K562 (cell line): ENCODE measurements around the gene DKKL1. TPM values are rescaled to one million over a fixed set of nuclear protein-coding genes. Genes with fewer than 3 reads are reported as not detected.

Source experiments
- GTF2F1 ChIP-seq: IDR thresholded peaks from 2 replicates; pipeline ENCODE4 v1.6.1; 2011; ENCODE audit warnings: low read depth, low read length, improper control_type of control experiment
- SAP30 ChIP-seq: fragments of 200-600 bp; sonication (generic); IDR thresholded peaks from 2 replicates; pipeline ENCODE4 v1.6.1; 2012; ENCODE audit warnings: borderline replicate concordance, low read depth, mild to moderate bottlenecking, moderate library complexity, low read length, control low read depth, inconsistent platforms; ENCODE audit not compliant: insufficient read depth, poor library complexity, severe bottlenecking
- ZKSCAN1 ChIP-seq: fragments of 150-350 bp; IDR thresholded peaks from 2 replicates; pipeline ENCODE4 v1.6.1; 2016; ENCODE audit warnings: low read depth, low read length
- ZNF316 ChIP-seq: fragments of 450-650 bp; IDR thresholded peaks from 2 replicates; pipeline ENCODE4 v1.6.1; 2016
- ZNF778 ChIP-seq: fragments of 450-650 bp; formaldehyde crosslinking; IDR thresholded peaks from 2 replicates; pipeline ENCODE4 v1.4.0; 2020; ENCODE audit warnings: mild to moderate bottlenecking, moderate library complexity
- polyA plus RNA-seq, 8 experiments: library from polyadenylated mRNA; depleted of rRNA in 4 of 8; stranded (reverse) in 5 of 8; unstranded in 3 of 8; fragments of >200 nt; fragmentation: Nextera tagmentation in 2 of 8; fragmentation: Illumina TruSeq in 1 of 8; extraction: Ambion mirVana in 2 of 8; extraction: Trizol in 1 of 8; gene quantifications; 2 replicates each; pipeline versions ENCODE4 v1.2.1 to v1.2.3, GENCODE V29; 2011 to 2014; ENCODE audit warnings: inconsistent platforms in 1 of 8, missing spikeins in 1 of 8
- total RNA-seq, 7 experiments: library from RNA; depleted of rRNA in 6 of 7; stranded (reverse); fragments of >200 nt in 6 of 7; fragmentation: Illumina TruSeq in 2 of 7; extraction: Trizol in 2 of 7; gene quantifications; 2 replicates each; pipeline versions ENCODE4 v1.2.1 to v1.2.3, GENCODE V29; 2011 to 2021; ENCODE audit warnings: low replicate concordance in 1 of 7
- TF ChIP-seq, protein P1 (sequence below): fragments of 450-650 bp; IDR thresholded peaks from 2 replicates; pipeline ENCODE4 v1.6.1; 2016; ENCODE audit warnings: low read depth
- TF ChIP-seq, protein P2 (sequence below): fragments of 250-450 bp; sonication (Bioruptor Pico); IDR thresholded peaks from 2 replicates; pipeline ENCODE4 v1.5.0; 2021
- TF ChIP-seq, protein P3 (sequence below), 2 experiments: fragments of 150-350 bp in 1 of 2; IDR thresholded peaks; 2 replicates each; pipeline ENCODE4 v1.6.1; 2012 to 2016; ENCODE audit warnings: low read depth in 2 of 2, low read length in 2 of 2, mild to moderate bottlenecking in 1 of 2, moderate library complexity in 1 of 2
- TF ChIP-seq, protein P4 (sequence below): sonication (generic); formaldehyde crosslinking; IDR thresholded peaks from 2 replicates; pipeline ENCODE4 v1.8.1; 2023; ENCODE audit warnings: mild to moderate bottlenecking, missing genetic modification reagents
- TF ChIP-seq, protein P5 (sequence below): sonication (generic); formaldehyde crosslinking; IDR thresholded peaks from 2 replicates; pipeline ENCODE4 v1.8.0; 2022; ENCODE audit warnings: mild to moderate bottlenecking, low read depth, missing genetic modification reagents

Gene DKKL1
- total and polyA plus RNA-seq, 9 of the 15 experiments (the other 6 are each of a cell fraction or from before 2014, with no cell fraction given) = 0.15 to 1.7 (median 0.52) TPM

DNA sequence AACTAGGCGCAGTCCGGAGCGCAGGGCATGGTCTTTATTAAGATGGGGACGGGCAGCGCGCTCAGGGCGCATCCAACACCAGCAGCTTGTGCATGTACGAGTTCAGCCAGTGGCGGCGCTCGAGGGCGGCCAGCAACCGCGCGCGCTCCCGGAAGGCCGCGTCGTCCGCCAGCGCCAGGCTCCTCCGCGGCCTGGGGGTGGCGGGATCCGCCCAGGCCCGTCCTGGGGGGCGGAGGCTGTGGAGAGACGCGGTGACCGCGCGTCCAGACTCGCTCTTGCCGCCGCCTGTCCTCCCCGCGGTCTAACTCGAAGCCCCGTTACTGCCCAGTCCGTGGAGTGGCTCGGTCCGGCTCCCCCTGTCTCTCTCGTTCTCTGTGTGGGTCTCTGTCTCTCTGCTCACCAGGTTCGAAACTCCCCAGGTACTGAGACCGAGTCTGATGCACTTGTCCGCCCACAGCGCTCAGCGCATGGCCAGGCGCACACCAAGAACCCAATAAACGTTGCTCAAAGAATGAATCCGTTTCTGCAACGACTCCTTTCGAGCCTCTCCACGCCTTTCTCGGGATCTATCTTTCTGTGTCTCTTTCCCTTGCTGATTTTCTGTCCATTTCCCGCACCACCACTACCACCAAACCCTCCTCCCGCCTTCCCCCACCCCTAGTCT is 58.9 kb downstream of the DKKL1 start (continued):
- TF ChIP-seq, protein P1, sequence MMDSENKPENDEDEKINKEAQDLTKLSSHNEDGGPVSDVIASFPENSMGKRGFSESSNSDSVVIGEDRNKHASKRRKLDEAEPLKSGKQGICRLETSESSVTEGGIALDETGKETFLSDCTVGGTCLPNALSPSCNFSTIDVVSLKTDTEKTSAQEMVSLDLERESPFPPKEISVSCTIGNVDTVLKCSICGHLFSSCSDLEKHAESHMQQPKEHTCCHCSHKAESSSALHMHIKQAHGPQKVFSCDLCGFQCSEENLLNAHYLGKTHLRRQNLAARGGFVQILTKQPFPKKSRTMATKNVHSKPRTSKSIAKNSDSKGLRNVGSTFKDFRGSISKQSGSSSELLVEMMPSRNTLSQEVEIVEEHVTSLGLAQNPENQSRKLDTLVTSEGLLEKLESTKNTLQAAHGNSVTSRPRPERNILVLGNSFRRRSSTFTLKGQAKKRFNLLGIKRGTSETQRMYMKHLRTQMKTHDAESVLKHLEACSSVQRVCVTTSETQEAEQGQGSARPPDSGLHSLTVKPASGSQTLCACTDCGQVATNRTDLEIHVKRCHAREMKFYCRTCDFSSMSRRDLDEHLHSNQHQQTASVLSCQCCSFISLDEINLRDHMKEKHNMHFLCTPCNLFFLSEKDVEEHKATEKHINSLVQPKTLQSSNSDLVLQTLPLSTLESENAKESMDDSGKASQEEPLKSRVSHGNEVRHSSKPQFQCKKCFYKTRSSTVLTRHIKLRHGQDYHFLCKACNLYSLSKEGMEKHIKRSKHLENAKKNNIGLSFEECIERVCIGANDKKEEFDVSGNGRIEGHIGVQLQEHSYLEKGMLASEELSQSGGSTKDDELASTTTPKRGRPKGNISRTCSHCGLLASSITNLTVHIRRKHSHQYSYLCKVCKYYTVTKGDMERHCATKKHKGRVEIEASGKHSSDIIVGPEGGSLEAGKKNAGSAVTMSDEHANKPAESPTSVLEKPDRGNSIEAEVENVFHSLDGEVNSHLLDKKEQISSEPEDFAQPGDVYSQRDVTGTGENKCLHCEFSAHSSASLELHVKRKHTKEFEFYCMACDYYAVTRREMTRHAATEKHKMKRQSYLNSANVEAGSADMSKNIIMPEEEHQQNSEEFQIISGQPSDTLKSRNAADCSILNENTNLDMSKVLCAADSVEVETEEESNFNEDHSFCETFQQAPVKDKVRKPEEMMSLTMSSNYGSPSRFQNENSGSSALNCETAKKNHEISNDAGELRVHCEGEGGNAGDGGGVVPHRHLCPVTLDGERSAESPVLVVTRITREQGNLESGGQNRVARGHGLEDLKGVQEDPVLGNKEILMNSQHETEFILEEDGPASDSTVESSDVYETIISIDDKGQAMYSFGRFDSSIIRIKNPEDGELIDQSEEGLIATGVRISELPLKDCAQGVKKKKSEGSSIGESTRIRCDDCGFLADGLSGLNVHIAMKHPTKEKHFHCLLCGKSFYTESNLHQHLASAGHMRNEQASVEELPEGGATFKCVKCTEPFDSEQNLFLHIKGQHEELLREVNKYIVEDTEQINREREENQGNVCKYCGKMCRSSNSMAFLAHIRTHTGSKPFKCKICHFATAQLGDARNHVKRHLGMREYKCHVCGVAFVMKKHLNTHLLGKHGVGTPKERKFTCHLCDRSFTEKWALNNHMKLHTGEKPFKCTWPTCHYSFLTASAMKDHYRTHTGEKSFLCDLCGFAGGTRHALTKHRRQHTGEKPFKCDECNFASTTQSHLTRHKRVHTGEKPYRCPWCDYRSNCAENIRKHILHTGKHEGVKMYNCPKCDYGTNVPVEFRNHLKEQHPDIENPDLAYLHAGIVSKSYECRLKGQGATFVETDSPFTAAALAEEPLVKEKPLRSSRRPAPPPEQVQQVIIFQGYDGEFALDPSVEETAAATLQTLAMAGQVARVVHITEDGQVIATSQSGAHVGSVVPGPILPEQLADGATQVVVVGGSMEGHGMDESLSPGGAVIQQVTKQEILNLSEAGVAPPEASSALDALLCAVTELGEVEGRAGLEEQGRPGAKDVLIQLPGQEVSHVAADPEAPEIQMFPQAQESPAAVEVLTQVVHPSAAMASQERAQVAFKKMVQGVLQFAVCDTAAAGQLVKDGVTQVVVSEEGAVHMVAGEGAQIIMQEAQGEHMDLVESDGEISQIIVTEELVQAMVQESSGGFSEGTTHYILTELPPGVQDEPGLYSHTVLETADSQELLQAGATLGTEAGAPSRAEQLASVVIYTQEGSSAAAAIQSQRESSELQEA = 0 out of 2 replicates have a peak, but pooled peaks have one; percentile 28
- TF ChIP-seq, protein P2, sequence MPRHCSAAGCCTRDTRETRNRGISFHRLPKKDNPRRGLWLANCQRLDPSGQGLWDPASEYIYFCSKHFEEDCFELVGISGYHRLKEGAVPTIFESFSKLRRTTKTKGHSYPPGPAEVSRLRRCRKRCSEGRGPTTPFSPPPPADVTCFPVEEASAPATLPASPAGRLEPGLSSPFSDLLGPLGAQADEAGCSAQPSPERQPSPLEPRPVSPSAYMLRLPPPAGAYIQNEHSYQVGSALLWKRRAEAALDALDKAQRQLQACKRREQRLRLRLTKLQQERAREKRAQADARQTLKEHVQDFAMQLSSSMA (CRISPR knock-in tag) = no peak
- TF ChIP-seq, protein P3, sequence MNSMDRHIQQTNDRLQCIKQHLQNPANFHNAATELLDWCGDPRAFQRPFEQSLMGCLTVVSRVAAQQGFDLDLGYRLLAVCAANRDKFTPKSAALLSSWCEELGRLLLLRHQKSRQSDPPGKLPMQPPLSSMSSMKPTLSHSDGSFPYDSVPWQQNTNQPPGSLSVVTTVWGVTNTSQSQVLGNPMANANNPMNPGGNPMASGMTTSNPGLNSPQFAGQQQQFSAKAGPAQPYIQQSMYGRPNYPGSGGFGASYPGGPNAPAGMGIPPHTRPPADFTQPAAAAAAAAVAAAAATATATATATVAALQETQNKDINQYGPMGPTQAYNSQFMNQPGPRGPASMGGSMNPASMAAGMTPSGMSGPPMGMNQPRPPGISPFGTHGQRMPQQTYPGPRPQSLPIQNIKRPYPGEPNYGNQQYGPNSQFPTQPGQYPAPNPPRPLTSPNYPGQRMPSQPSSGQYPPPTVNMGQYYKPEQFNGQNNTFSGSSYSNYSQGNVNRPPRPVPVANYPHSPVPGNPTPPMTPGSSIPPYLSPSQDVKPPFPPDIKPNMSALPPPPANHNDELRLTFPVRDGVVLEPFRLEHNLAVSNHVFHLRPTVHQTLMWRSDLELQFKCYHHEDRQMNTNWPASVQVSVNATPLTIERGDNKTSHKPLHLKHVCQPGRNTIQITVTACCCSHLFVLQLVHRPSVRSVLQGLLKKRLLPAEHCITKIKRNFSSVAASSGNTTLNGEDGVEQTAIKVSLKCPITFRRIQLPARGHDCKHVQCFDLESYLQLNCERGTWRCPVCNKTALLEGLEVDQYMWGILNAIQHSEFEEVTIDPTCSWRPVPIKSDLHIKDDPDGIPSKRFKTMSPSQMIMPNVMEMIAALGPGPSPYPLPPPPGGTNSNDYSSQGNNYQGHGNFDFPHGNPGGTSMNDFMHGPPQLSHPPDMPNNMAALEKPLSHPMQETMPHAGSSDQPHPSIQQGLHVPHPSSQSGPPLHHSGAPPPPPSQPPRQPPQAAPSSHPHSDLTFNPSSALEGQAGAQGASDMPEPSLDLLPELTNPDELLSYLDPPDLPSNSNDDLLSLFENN (IDR thresholded peaks at IDR 0.05; ENCODE audit: low read depth in 2 of 2, low read length in 2 of 2) = no peak
- 0 out of 2 replicates have a peak, but pooled peaks have one; percentile 29 for TF ChIP-seq ZKSCAN1
- TF ChIP-seq GTF2F1 = no peak
- no peak for TF ChIP-seq ZNF778 (CRISPR knock-in tag)
- TF ChIP-seq, protein P4, sequence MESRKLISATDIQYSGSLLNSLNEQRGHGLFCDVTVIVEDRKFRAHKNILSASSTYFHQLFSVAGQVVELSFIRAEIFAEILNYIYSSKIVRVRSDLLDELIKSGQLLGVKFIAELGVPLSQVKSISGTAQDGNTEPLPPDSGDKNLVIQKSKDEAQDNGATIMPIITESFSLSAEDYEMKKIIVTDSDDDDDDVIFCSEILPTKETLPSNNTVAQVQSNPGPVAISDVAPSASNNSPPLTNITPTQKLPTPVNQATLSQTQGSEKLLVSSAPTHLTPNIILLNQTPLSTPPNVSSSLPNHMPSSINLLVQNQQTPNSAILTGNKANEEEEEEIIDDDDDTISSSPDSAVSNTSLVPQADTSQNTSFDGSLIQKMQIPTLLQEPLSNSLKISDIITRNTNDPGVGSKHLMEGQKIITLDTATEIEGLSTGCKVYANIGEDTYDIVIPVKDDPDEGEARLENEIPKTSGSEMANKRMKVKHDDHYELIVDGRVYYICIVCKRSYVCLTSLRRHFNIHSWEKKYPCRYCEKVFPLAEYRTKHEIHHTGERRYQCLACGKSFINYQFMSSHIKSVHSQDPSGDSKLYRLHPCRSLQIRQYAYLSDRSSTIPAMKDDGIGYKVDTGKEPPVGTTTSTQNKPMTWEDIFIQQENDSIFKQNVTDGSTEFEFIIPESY (CRISPR knock-in tag) = peak; percentile 75
- no peak for TF ChIP-seq SAP30
- no peak for TF ChIP-seq ZNF316
- TF ChIP-seq, protein P5, sequence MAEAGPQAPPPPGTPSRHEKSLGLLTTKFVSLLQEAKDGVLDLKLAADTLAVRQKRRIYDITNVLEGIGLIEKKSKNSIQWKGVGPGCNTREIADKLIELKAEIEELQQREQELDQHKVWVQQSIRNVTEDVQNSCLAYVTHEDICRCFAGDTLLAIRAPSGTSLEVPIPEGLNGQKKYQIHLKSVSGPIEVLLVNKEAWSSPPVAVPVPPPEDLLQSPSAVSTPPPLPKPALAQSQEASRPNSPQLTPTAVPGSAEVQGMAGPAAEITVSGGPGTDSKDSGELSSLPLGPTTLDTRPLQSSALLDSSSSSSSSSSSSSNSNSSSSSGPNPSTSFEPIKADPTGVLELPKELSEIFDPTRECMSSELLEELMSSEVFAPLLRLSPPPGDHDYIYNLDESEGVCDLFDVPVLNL (CRISPR knock-in tag) = peak; percentile 71; the same call in 1 of the 2 replicates
